GM12878 (cell line): ENCODE data around the gene HNRNPA1. TPM values are rescaled to one million over a fixed set of nuclear protein-coding genes. Genes with fewer than 3 reads are reported as not detected.

Experiments used
- CHD2 ChIP-seq: IDR thresholded peaks from 2 replicates; pipeline ENCODE4 v1.6.1; 2011; ENCODE audit warnings: low read depth, low read length, improper control_type of control experiment, borderline replicate concordance
- EED ChIP-seq: sonication (generic); IDR thresholded peaks from 2 replicates; pipeline ENCODE4 v1.6.1; 2016; ENCODE audit warnings: antibody characterized with exemption, low read depth
- ESRRA ChIP-seq: IDR thresholded peaks from 2 replicates; pipeline ENCODE4 v1.6.1; 2012; ENCODE audit warnings: mild to moderate bottlenecking, low read length, improper control_type of control experiment
- HSF1 ChIP-seq: fragments of 150-350 bp; IDR thresholded peaks from 2 replicates; pipeline ENCODE4 v1.6.1; 2014; ENCODE audit warnings: mild to moderate bottlenecking, low read depth, low read length
- SPI1 ChIP-seq: IDR thresholded peaks from 2 replicates; pipeline ENCODE4 v1.6.1; 2011; ENCODE audit warnings: low read depth, mild to moderate bottlenecking, low read length, moderate library complexity, borderline replicate concordance; ENCODE audit not compliant: insufficient read depth
- SREBF2 ChIP-seq: IDR thresholded peaks from 2 replicates; pipeline ENCODE4 v1.6.1; 2012; ENCODE audit warnings: mild to moderate bottlenecking, low read length
- TCF7 ChIP-seq: IDR thresholded peaks from 2 replicates; pipeline ENCODE4 v1.6.1; 2014; ENCODE audit warnings: antibody characterized with exemption, borderline replicate concordance
- ZBTB4 ChIP-seq: fragments of 450-650 bp; formaldehyde crosslinking; IDR thresholded peaks from 2 replicates; pipeline ENCODE4 v1.4.0; 2022; ENCODE audit warnings: mild to moderate bottlenecking, moderate library complexity
- polyA plus RNA-seq, 11 experiments: library from polyadenylated mRNA; depleted of rRNA in 4 of 11; unstranded in 6 of 11; stranded (reverse) in 5 of 11; fragments of >200 nt; fragmentation: Nextera tagmentation in 4 of 11; fragmentation: Illumina TruSeq in 1 of 11; extraction: Ambion mirVana in 4 of 11; extraction: Trizol in 1 of 11; gene quantifications; 1 replicate in 1 of 11; 2 replicates in 10 of 11; pipeline versions ENCODE4 v1.2.1 to v1.2.3, GENCODE V29; 2011 to 2016; ENCODE audit warnings: inconsistent platforms in 2 of 11, missing spikeins in 2 of 11, low read depth in 1 of 11
- total RNA-seq, 4 experiments: library from RNA; depleted of rRNA in 3 of 4; stranded (reverse); fragments of >200 nt in 3 of 4; fragmentation: Illumina TruSeq in 1 of 4; extraction: Trizol in 1 of 4; gene quantifications; 2 replicates each; pipeline versions ENCODE4 v1.2.1 to v1.2.3, GENCODE V29; 2013 to 2021

Gene HNRNPA1
- total and polyA plus RNA-seq, 10 of the 15 experiments (the other 5 are each of a cell fraction or from before 2014, with no cell fraction given) = 630 to 2,342 (median 1,407) TPM

GRCh38 chr12:54296393-54297099, 16.0 kb downstream of the HNRNPA1 start (continued):
- TF ChIP-seq ESRRA (no peak), TCF7 (no peak), ZBTB4 (CRISPR knock-in tag) (no peak), CHD2 (no peak), SPI1 (no peak), SREBF2 (no peak), EED (no peak), HSF1 (no peak)
- TF ChIP-seq, all 136 proteins: peak for 0
